Tibial nerve (tissue), 3 donors: ENCODE data around the gene ERCC3.

Experiments used
- POLR2A ChIP-seq, 2 donors: fragments of 450-650 bp; IDR thresholded peaks; one replicate each; pipeline ENCODE4 v1.6.1; 2017; ENCODE audit warnings: antibody characterized with exemption in 2 of 2, mild to moderate bottlenecking in 2 of 2, moderate library complexity in 2 of 2
- TF ChIP-seq, protein P1 (sequence below), 5 experiments: fragments of 200-600 bp in 3 of 5; fragments of 450-650 bp in 2 of 5; sonication (generic) in 3 of 5; IDR thresholded peaks; one replicate each; pipeline ENCODE4 v1.5.1; 2016 to 2019; ENCODE audit warnings: antibody characterized with exemption in 5 of 5, mild to moderate bottlenecking in 3 of 5, moderate library complexity in 2 of 5

DNA sequence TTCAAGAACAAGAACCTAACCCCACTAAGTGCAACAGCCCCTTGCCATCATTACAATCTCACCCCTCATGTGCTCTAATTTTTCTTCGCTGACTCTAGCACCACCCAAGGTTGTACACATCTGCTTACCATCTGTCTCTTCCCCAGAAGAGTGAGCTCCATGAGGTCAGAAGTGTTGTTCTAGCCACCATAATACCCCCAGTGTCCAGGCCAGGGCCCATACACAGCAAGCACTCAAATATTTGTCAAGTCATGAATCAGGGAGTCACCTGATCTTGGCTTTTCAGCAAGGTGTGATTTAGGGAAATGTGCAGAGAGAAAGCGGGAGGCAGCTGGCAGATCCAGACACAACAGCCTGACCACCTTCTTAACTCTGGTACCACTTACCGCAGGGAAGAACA is 5.7 kb downstream of the ERCC3 start:
- no peak for TF ChIP-seq POLR2A (IDR thresholded peaks at IDR 0.05)
- TF ChIP-seq, protein P1, sequence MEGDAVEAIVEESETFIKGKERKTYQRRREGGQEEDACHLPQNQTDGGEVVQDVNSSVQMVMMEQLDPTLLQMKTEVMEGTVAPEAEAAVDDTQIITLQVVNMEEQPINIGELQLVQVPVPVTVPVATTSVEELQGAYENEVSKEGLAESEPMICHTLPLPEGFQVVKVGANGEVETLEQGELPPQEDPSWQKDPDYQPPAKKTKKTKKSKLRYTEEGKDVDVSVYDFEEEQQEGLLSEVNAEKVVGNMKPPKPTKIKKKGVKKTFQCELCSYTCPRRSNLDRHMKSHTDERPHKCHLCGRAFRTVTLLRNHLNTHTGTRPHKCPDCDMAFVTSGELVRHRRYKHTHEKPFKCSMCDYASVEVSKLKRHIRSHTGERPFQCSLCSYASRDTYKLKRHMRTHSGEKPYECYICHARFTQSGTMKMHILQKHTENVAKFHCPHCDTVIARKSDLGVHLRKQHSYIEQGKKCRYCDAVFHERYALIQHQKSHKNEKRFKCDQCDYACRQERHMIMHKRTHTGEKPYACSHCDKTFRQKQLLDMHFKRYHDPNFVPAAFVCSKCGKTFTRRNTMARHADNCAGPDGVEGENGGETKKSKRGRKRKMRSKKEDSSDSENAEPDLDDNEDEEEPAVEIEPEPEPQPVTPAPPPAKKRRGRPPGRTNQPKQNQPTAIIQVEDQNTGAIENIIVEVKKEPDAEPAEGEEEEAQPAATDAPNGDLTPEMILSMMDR (IDR thresholded peaks at IDR 0.05): no peak
